CD14-positive monocyte (primary cell): ENCODE results near the gene KIF21B. TPM values are rescaled to one million over a fixed set of nuclear protein-coding genes. Genes with fewer than 3 reads are reported as not detected.

Experiments used
- DNase-seq, 3 donors: peaks; one replicate each; pipeline ENCODE4 v3.0.0-alpha.2; 2011 to 2022
- H2AFZ ChIP-seq: 2 replicates; pipeline ENCODE4 v1.6.0; 2012; ENCODE audit warnings: mild to moderate bottlenecking, low read depth, low read length, inconsistent platforms; ENCODE audit not compliant: insufficient read depth, poor library complexity, severe bottlenecking
- H3K27ac ChIP-seq, 2 donors: 1 replicate in 1 of 2; 2 replicates in 1 of 2; pipeline ENCODE4 v1.5.1; 2012 to 2013; ENCODE audit warnings: low read length in 2 of 2, control low read depth in 1 of 2, inconsistent platforms in 1 of 2, low read depth in 1 of 2, mild to moderate bottlenecking in 1 of 2
- H3K27me3 ChIP-seq, 2 donors: one replicate each; pipeline versions ENCODE4 v1.6.0 to v1.6.1; 2011 to 2013; ENCODE audit warnings: low read length in 2 of 2; ENCODE audit not compliant: control insufficient read depth in 2 of 2, insufficient read depth in 2 of 2
- H3K36me3 ChIP-seq, 2 donors: replicated peaks in 1 of 2; 1 replicate in 1 of 2; 2 replicates in 1 of 2; pipeline versions ENCODE4 v1.5.1 to v1.6.1; 2012 to 2013; ENCODE audit warnings: low read length in 2 of 2, control low read depth in 1 of 2, inconsistent platforms in 1 of 2, mild to moderate bottlenecking in 1 of 2; ENCODE audit not compliant: insufficient read depth in 2 of 2, control insufficient read depth in 1 of 2
- H3K4me1 ChIP-seq, 2 donors: 1 replicate in 1 of 2; 2 replicates in 1 of 2; pipeline versions ENCODE4 v1.5.1 to v1.6.1; 2012 to 2013; ENCODE audit warnings: low read length in 2 of 2, control low read depth in 1 of 2, inconsistent platforms in 1 of 2, mild to moderate bottlenecking in 1 of 2, moderate library complexity in 1 of 2; ENCODE audit not compliant: insufficient read depth in 2 of 2, control insufficient read depth in 1 of 2
- H3K4me2 ChIP-seq: replicated peaks from 2 replicates; pipeline ENCODE3; 2012; ENCODE audit warnings: low read length, moderate library complexity, mild to moderate bottlenecking; ENCODE audit not compliant: poor library complexity, severe bottlenecking; ENCODE audit errors: extremely low read depth
- H3K4me3 ChIP-seq, 3 experiments: fragments of 200-600 bp in 1 of 3; sonication (generic) in 1 of 3; replicated peaks in 1 of 3; 1 replicate in 2 of 3; 2 replicates in 1 of 3; pipeline ENCODE4 v1.5.1; 2011 to 2013; ENCODE audit warnings: low read length in 3 of 3, mild to moderate bottlenecking in 3 of 3, control low read depth in 2 of 3, low read depth in 2 of 3, inconsistent platforms in 1 of 3, moderate library complexity in 1 of 3
- H3K79me2 ChIP-seq: 2 replicates; pipeline ENCODE4 v1.6.0; 2012; ENCODE audit warnings: mild to moderate bottlenecking, control low read depth, inconsistent platforms, low read length, moderate library complexity; ENCODE audit not compliant: insufficient read depth
- H3K9ac ChIP-seq: 2 replicates; pipeline ENCODE4 v1.6.0; 2017; ENCODE audit warnings: low read length, mild to moderate bottlenecking; ENCODE audit not compliant: insufficient read depth, poor library complexity, severe bottlenecking
- H3K9me3 ChIP-seq, 2 donors: replicated peaks in 1 of 2; 1 replicate in 1 of 2; 2 replicates in 1 of 2; pipeline versions ENCODE4 v1.5.1 to v1.6.1; 2012 to 2013; ENCODE audit warnings: low read length in 2 of 2, control low read depth in 1 of 2; ENCODE audit not compliant: control insufficient read depth in 1 of 2, insufficient read depth in 1 of 2
- H4K20me1 ChIP-seq: 2 replicates; pipeline ENCODE4 v1.6.0; 2012; ENCODE audit warnings: mild to moderate bottlenecking, low read length, control low read depth, moderate library complexity; ENCODE audit not compliant: insufficient read depth
- H3K27ac Mint-ChIP-seq, 7 donors: one replicate each; pipeline ENCODE4 v1.8.0; 2020; ENCODE audit warnings: mild to moderate bottlenecking in 7 of 7, mixed read lengths in 7 of 7, moderate library complexity in 6 of 7, inconsistent platforms in 2 of 7
- H3K27me3 Mint-ChIP-seq, 3 donors: one replicate each; pipeline ENCODE4 v1.8.0; 2021 to 2022; ENCODE audit warnings: low read depth in 3 of 3, mild to moderate bottlenecking in 3 of 3, mixed read lengths in 3 of 3, moderate library complexity in 3 of 3, inconsistent platforms in 1 of 3
- H3K36me3 Mint-ChIP-seq, 2 donors: one replicate each; pipeline ENCODE4 v1.8.0; 2020; ENCODE audit warnings: mixed read lengths in 2 of 2, inconsistent platforms in 1 of 2, mild to moderate bottlenecking in 1 of 2
- H3K4me1 Mint-ChIP-seq: one replicate; pipeline ENCODE4 v1.8.0; 2020; ENCODE audit warnings: mild to moderate bottlenecking, mixed read lengths
- H3K4me3 Mint-ChIP-seq, 2 donors: one replicate each; pipeline ENCODE4 v1.8.0; 2020; ENCODE audit warnings: mild to moderate bottlenecking in 2 of 2, mixed read lengths in 2 of 2, moderate library complexity in 1 of 2
- H3K9me3 Mint-ChIP-seq, 7 donors: one replicate each; pipeline ENCODE4 v1.8.0; 2020 to 2022; ENCODE audit warnings: mixed read lengths in 7 of 7, mild to moderate bottlenecking in 6 of 7, moderate library complexity in 6 of 7, inconsistent platforms in 2 of 7
- CTCF ChIP-seq: fragments of 200-600 bp; IDR thresholded peaks from one replicate; pipeline ENCODE4 v1.8.0; 2022; ENCODE audit warnings: antibody characterized with exemption, mild to moderate bottlenecking
- WGBS: methylation state at CpG from one replicate; pipeline ENCODE4 v1.1.5; 2013; ENCODE audit warnings: missing lambda C conversion rate; ENCODE audit not compliant: insufficient coverage; 5-methylcytosine and 5-hydroxymethylcytosine counted together
- intact Hi-C, 2 donors: fragments of 100-400 bp; cut with micrococcal nuclease; formaldehyde crosslinking; loops; one replicate each; pipeline versions ENCODE4 v1.15.0 to v1.15.1; 2023
- polyA plus RNA-seq, 3 donors: library from polyadenylated mRNA; depleted of rRNA in 1 of 3; unstranded in 2 of 3; stranded (reverse) in 1 of 3; fragments of 300-500 nt in 2 of 3; fragments of >200 nt in 1 of 3; fragmentation: Illumina TruSeq in 2 of 3; gene quantifications; 1 replicate in 2 of 3; 2 replicates in 1 of 3; pipeline ENCODE4 v1.2.3, GENCODE V29; 2012 to 2021

KIF21B gene
- polyA plus RNA-seq, 3 donors, result 0.18 to 9.8 (median 0.30) TPM

DNA sequence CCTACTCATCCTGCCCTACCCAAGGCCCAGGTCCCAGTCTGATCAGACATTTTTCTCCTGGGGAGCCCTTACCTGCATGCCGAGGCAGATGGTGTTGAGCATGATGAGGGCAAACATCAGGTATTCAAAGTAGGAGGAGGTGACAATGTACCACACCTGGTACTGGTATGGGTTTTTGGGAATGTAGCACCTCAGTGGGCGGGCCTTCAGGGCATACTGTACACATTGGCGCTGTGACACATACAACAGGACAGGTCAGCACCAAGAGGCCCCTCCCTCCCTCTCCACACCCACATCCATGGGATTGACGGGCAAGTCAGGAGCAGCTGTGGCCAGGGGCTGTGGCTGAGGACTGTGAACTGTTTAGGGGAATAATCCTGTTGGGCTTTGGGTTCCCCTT is 37.1 kb upstream of the KIF21B start:
- H3K27me3 ChIP-seq, result no peaks in the 10 kb centered on the region
- H3K27ac ChIP-seq, result no peak overlapping the region
- intact Hi-C loops, result no loop called here
- H3K9me3 ChIP-seq, result no peaks in the 10 kb centered on the region
- H2AFZ ChIP-seq, result no peak overlapping the region
- Mint-ChIP-seq H3K27me3 (peaks cover 6 to 14% (median 12%) of the 10 kb centered on the region in 3 donors), H3K36me3 (no peaks in the 10 kb centered on the region), H3K9me3 (no peaks in the 10 kb centered on the region), H3K27ac (no peak overlapping the region), H3K4me3 (no peak overlapping the region), H3K4me1 (no peaks in the 10 kb centered on the region)
- no peak overlapping the region for H3K9ac ChIP-seq
- no peaks in the 10 kb centered on the region for H4K20me1 ChIP-seq
- no peaks in the 10 kb centered on the region for H3K79me2 ChIP-seq
- no peak overlapping the region for H3K4me3 ChIP-seq
- WGBS, result 100% methylated on average over 1 of the region's 4 CpGs
- H3K4me1 ChIP-seq, result no peaks in the 10 kb centered on the region
- H3K36me3 ChIP-seq, result no peaks in the 10 kb centered on the region
- H3K4me2 ChIP-seq, result no peak overlapping the region
- TF ChIP-seq CTCF, result no peak
- DNase-seq, result no peak

GRCh38 chr1:201059871-201060555 is 36.5 kb upstream of the KIF21B start:
- Histone ChIP-seq H3K9me3 (no peaks in the 10 kb centered on the region), H3K36me3 (no peaks in the 10 kb centered on the region), H4K20me1 (no peaks in the 10 kb centered on the region), H3K4me3 (no peak overlapping the region), H3K4me2 (no peak overlapping the region), H3K9ac (no peak overlapping the region), H3K79me2 (no peaks in the 10 kb centered on the region), H3K27ac (no peak overlapping the region), H3K27me3 (no peaks in the 10 kb centered on the region), H3K4me1 (no peaks in the 10 kb centered on the region), H2AFZ (no peak overlapping the region)
- Mint-ChIP-seq H3K27ac (peak overlapping the region in 1 of 7 donors; percentile 5), H3K4me3 (no peak overlapping the region), H3K36me3 (no peaks in the 10 kb centered on the region), H3K4me1 (no peaks in the 10 kb centered on the region), H3K9me3 (no peaks in the 10 kb centered on the region), H3K27me3 (peaks cover 6 to 14% (median 12%) of the 10 kb centered on the region in 3 donors)
- no peak for DNase-seq
- TF ChIP-seq CTCF, result no peak
- intact Hi-C loops, result no loop called here
- no CpG with 5 or more reads among the region's 5 CpGs for WGBS
